Suprapubic skin (tissue), 4 donors: ENCODE results near the gene ADGRD1. TPM values are rescaled to one million over a fixed set of nuclear protein-coding genes. Genes with fewer than 3 reads are reported as not detected.
A peak's percentile ranks its signal among the peaks of the same experiment; 100 is the strongest.

ENCODE experiments used
- DNase-seq, 2 donors: peaks; one replicate each; pipeline ENCODE4 v3.0.0-alpha.2; 2019; ENCODE audit warnings: low spot score in 2 of 2
- H3K27ac ChIP-seq: fragments of 200-600 bp; sonication (generic); one replicate; pipeline ENCODE4 v1.5.1; 2019
- H3K27me3 ChIP-seq: fragments of 200-600 bp; sonication (generic); one replicate; pipeline ENCODE4 v1.5.1; 2019
- H3K36me3 ChIP-seq: fragments of 200-600 bp; sonication (generic); one replicate; pipeline ENCODE4 v1.5.1; 2019
- H3K4me1 ChIP-seq: fragments of 200-600 bp; sonication (generic); one replicate; pipeline ENCODE4 v1.5.1; 2019
- H3K4me3 ChIP-seq: fragments of 200-600 bp; sonication (generic); one replicate; pipeline ENCODE4 v1.5.1; 2019; ENCODE audit warnings: mild to moderate bottlenecking
- H3K9me3 ChIP-seq: fragments of 200-600 bp; sonication (generic); one replicate; pipeline ENCODE4 v1.5.1; 2019
- CTCF ChIP-seq, 2 donors: fragments of 200-600 bp in 1 of 2; fragments of 450-650 bp in 1 of 2; sonication (generic) in 1 of 2; IDR thresholded peaks; one replicate each; pipeline ENCODE4 v1.5.1; 2016 to 2019; ENCODE audit warnings: antibody characterized with exemption in 2 of 2, mild to moderate bottlenecking in 1 of 2, moderate library complexity in 1 of 2
- EP300 ChIP-seq: sonication (generic); formaldehyde crosslinking; IDR thresholded peaks from one replicate; pipeline ENCODE4 v1.6.1; 2017; ENCODE audit warnings: antibody characterized with exemption
- POLR2A ChIP-seq, 2 donors: fragments of 450-650 bp; IDR thresholded peaks; one replicate each; pipeline ENCODE4 v1.6.1; 2017; ENCODE audit warnings: antibody characterized with exemption in 2 of 2, mild to moderate bottlenecking in 2 of 2, moderate library complexity in 2 of 2
- POLR2AphosphoS5 ChIP-seq, 3 donors: sonication (generic); formaldehyde crosslinking; IDR thresholded peaks; one replicate each; pipeline ENCODE4 v1.6.1; 2017; ENCODE audit warnings: antibody characterized with exemption in 3 of 3
- WGBS: methylation state at CpG from one replicate; pipeline ENCODE4 v1.1.5; 2018; 5-methylcytosine and 5-hydroxymethylcytosine counted together
- total RNA-seq, 4 donors: library from RNA; depleted of rRNA; stranded (reverse); fragments of >200 nt; gene quantifications; one replicate each; pipeline ENCODE4 v1.1.0, GENCODE V29; 2016

The ADGRD1 gene
- total RNA-seq, 4 donors from 2014 or later, result 4.2 to 12.4 (median 10.4) TPM

GRCh38 chr12:130916241-130916911 is 37.3 kb upstream of the ADGRD1 start:
- Histone ChIP-seq H3K27ac (no peak overlapping the region), H3K27me3 (peaks cover 46% of the 10 kb centered on the region), H3K4me3 (peak overlapping the region; percentile 7), H3K36me3 (no peaks in the 10 kb centered on the region), H3K9me3 (peaks cover 2% of the 10 kb centered on the region), H3K4me1 (peaks cover 8% of the 10 kb centered on the region)
- peak in 1 of 2 donors; percentile 66 for DNase-seq
- TF ChIP-seq POLR2AphosphoS5 (IDR thresholded peaks at IDR 0.05) (peak in 2 of 3 donors; percentile 32 to 33), CTCF (IDR thresholded peaks at IDR 0.05) (peak; percentile 81 to 89), POLR2A (IDR thresholded peaks at IDR 0.05) (no peak), EP300 (no peak)
- WGBS, result 21% methylated on average over 35 of the region's 37 CpGs

- no peak overlapping the region for H3K27ac ChIP-seq
- no peak for DNase-seq
- no peak for TF ChIP-seq POLR2AphosphoS5 (IDR thresholded peaks at IDR 0.05)
- no peak for TF ChIP-seq EP300
- no peak for TF ChIP-seq POLR2A (IDR thresholded peaks at IDR 0.05)
- H3K4me3 ChIP-seq, result no peak overlapping the region
- no peaks in the 10 kb centered on the region for H3K9me3 ChIP-seq
- H3K36me3 ChIP-seq, result no peaks in the 10 kb centered on the region
- peaks cover 46% of the 10 kb centered on the region for H3K27me3 ChIP-seq
- peaks cover 8% of the 10 kb centered on the region for H3K4me1 ChIP-seq
- WGBS, result 90% methylated on average over 13 of the region's 13 CpGs
These were observed 36.1 kb upstream of the ADGRD1 start for GRCh38 chr12:130917607-130918006.

- Histone ChIP-seq H3K4me3 (no peak overlapping the region), H3K36me3 (no peaks in the 10 kb centered on the region), H3K4me1 (peaks cover 8% of the 10 kb centered on the region), H3K9me3 (no peaks in the 10 kb centered on the region), H3K27me3 (peaks cover 39% of the 10 kb centered on the region), H3K27ac (peak overlapping the region; percentile 0)
- WGBS, result 39% methylated on average over 1 of the region's 1 CpG
- no peak for DNase-seq
- TF ChIP-seq CTCF (IDR thresholded peaks at IDR 0.05) (no peak), EP300 (no peak), POLR2A (IDR thresholded peaks at IDR 0.05) (no peak), POLR2AphosphoS5 (IDR thresholded peaks at IDR 0.05) (no peak)
These were observed 34.6 kb upstream of the ADGRD1 start for GRCh38 chr12:130919086-130919485.

- 84% methylated on average over 15 of the region's 15 CpGs for WGBS
- H3K9me3 ChIP-seq, result no peaks in the 10 kb centered on the region
- DNase-seq, result no peak
- TF ChIP-seq CTCF (IDR thresholded peaks at IDR 0.05) (no peak), POLR2AphosphoS5 (IDR thresholded peaks at IDR 0.05) (no peak), EP300 (no peak), POLR2A (IDR thresholded peaks at IDR 0.05) (no peak)
- no peaks in the 10 kb centered on the region for H3K36me3 ChIP-seq
- peaks cover 8% of the 10 kb centered on the region for H3K4me1 ChIP-seq
- H3K4me3 ChIP-seq, result no peak overlapping the region
- peak overlapping the region; percentile 85 for H3K27ac ChIP-seq
- peaks cover 38% of the 10 kb centered on the region for H3K27me3 ChIP-seq
These were observed 33.5 kb upstream of the ADGRD1 start for GRCh38 chr12:130920119-130920703.

- Histone ChIP-seq H3K36me3 (no peaks in the 10 kb centered on the region), H3K27ac (peak overlapping the region; percentile 85), H3K27me3 (peaks cover 33% of the 10 kb centered on the region), H3K9me3 (no peaks in the 10 kb centered on the region), H3K4me1 (peaks cover 7% of the 10 kb centered on the region), H3K4me3 (no peak overlapping the region)
- DNase-seq, result peak; percentile 93 to 94
- TF ChIP-seq POLR2AphosphoS5 (IDR thresholded peaks at IDR 0.05) (peak; percentile 58 to 88 (median 81)), EP300 (no peak), POLR2A (IDR thresholded peaks at IDR 0.05) (no peak)
- WGBS, result 56% methylated on average over 8 of the region's 8 CpGs
These were observed 32.9 kb upstream of the ADGRD1 start for GRCh38 chr12:130920723-130921381.

GRCh38 chr12:130922511-130922953 is 31.2 kb upstream of the ADGRD1 start:
- no peaks in the 10 kb centered on the region for H3K9me3 ChIP-seq
- 31% methylated on average over 4 of the region's 4 CpGs for WGBS
- no peak for TF ChIP-seq EP300
- no peak for TF ChIP-seq POLR2AphosphoS5 (IDR thresholded peaks at IDR 0.05)
- no peak for TF ChIP-seq CTCF (IDR thresholded peaks at IDR 0.05)
- TF ChIP-seq POLR2A (IDR thresholded peaks at IDR 0.05), result no peak
- H3K27me3 ChIP-seq, result peaks cover 17% of the 10 kb centered on the region
- no peak overlapping the region for H3K4me3 ChIP-seq
- H3K36me3 ChIP-seq, result no peaks in the 10 kb centered on the region
- H3K27ac ChIP-seq, result peak overlapping the region; percentile 72
- H3K4me1 ChIP-seq, result no peaks in the 10 kb centered on the region
- no peak for DNase-seq
